Measurements from ENCODE around the gene TMEM119.
"Not testable (repeated sequence)": the region's sequence is repeated elsewhere in the genome, so short reads cannot be mapped to it uniquely, and the experiment has no call there.

Gene TMEM119

GRCh38 chr12:108560321-108560721 is 37.6 kb downstream of the TMEM119 start:
- TF ChIP-seq CTCF (IDR thresholded peaks at IDR 0.05; ENCODE audit: insufficient read depth, missing control alignments): no peak
- DNase-seq (ENCODE audit: insufficient read length, low spot score) (no peak), FAIRE-seq (no peak)

- DNase-seq (ENCODE audit: insufficient read length, low spot score) (no peak), FAIRE-seq (no peak)
- no peak for TF ChIP-seq CTCF (IDR thresholded peaks at IDR 0.05; ENCODE audit: insufficient read depth, missing control alignments)
Observed at GRCh38 chr12:108559748-108560147, 38.1 kb downstream of the TMEM119 start.

- no peak for TF ChIP-seq CTCF (IDR thresholded peaks at IDR 0.05; ENCODE audit: insufficient read depth, missing control alignments)
- no peak for FAIRE-seq
- DNase-seq (ENCODE audit: insufficient read length, low spot score): no peak
Observed at GRCh38 chr12:108559007-108559655, 38.8 kb downstream of the TMEM119 start.

GRCh38 chr12:108555383-108555782 is 42.5 kb downstream of the TMEM119 start:
- not testable (repeated sequence) for DNase-seq (ENCODE audit: insufficient read length, low spot score); FAIRE-seq

GRCh38 chr12:108553799-108554198 is 44.1 kb downstream of the TMEM119 start:
- DNase-seq (ENCODE audit: insufficient read length, low spot score): no peak
- TF ChIP-seq CTCF (IDR thresholded peaks at IDR 0.05; ENCODE audit: insufficient read depth, missing control alignments): no peak
- no peak for FAIRE-seq

GRCh38 chr12:108551535-108551934 is 46.3 kb downstream of the TMEM119 start:
- no peak for TF ChIP-seq CTCF (IDR thresholded peaks at IDR 0.05; ENCODE audit: insufficient read depth, missing control alignments)
- FAIRE-seq: no peak
- no peak for DNase-seq (ENCODE audit: insufficient read length, low spot score)

- no peak for FAIRE-seq
- no peak for DNase-seq (ENCODE audit: insufficient read length, low spot score)
- no peak for TF ChIP-seq CTCF (IDR thresholded peaks at IDR 0.05; ENCODE audit: insufficient read depth, missing control alignments)
Observed at GRCh38 chr12:108548954-108549521, 48.8 kb downstream of the TMEM119 start.
